Astrocyte (in vitro differentiated cells and primary cell): Measurements from ENCODE around the gene GPR37L1. TPM values are rescaled to one million over a fixed set of nuclear protein-coding genes. Genes with fewer than 3 reads are reported as not detected.

Experiments used
- DNase-seq: peaks from one replicate; pipeline ENCODE4 v3.0.0-alpha.2; 2010; ENCODE audit warnings: low read depth
- FAIRE-seq: peaks from 2 replicates; lab custom pipeline; 2011; peaks lifted over from hg19 to GRCh38; lab: Jason Lieb, UNC
- H2AFZ ChIP-seq: 2 replicates; pipeline ENCODE4 v1.6.0; 2012; ENCODE audit warnings: low read depth, low read length, inconsistent platforms
- H3K27ac ChIP-seq: 2 replicates; pipeline ENCODE4 v1.5.1; 2011; ENCODE audit warnings: low read depth, low read length, inconsistent platforms
- H3K27me3 ChIP-seq: 2 replicates; pipeline ENCODE4 v1.6.0; 2011; ENCODE audit warnings: low read length, inconsistent platforms; ENCODE audit not compliant: insufficient read depth
- H3K36me3 ChIP-seq: 2 replicates; pipeline ENCODE4 v1.5.1; 2011; ENCODE audit warnings: low read length, inconsistent platforms; ENCODE audit not compliant: insufficient read depth
- H3K4me1 ChIP-seq: 2 replicates; pipeline ENCODE4 v1.5.1; 2011; ENCODE audit warnings: low read length, inconsistent platforms; ENCODE audit not compliant: insufficient read depth
- H3K4me2 ChIP-seq: 2 replicates; pipeline ENCODE4 v1.6.0; 2012; ENCODE audit warnings: low read length, inconsistent platforms
- H3K4me3 ChIP-seq: 2 replicates; pipeline ENCODE4 v1.5.1; 2011; ENCODE audit warnings: low read depth, mild to moderate bottlenecking, low read length, inconsistent platforms; ENCODE audit not compliant: insufficient read depth
- H3K79me2 ChIP-seq: 2 replicates; pipeline ENCODE4 v1.6.0; 2012; ENCODE audit warnings: mild to moderate bottlenecking, low read length, inconsistent platforms; ENCODE audit not compliant: insufficient read depth
- H3K9ac ChIP-seq: 2 replicates; pipeline ENCODE4 v1.6.0; 2012; ENCODE audit warnings: mild to moderate bottlenecking, low read length, inconsistent platforms
- H3K9me3 ChIP-seq: 2 replicates; pipeline ENCODE4 v1.5.1; 2012; ENCODE audit warnings: low read depth, mild to moderate bottlenecking, low read length, inconsistent platforms; ENCODE audit not compliant: insufficient read depth
- H4K20me1 ChIP-seq: 2 replicates; pipeline ENCODE4 v1.6.0; 2012; ENCODE audit warnings: low read length, inconsistent platforms; ENCODE audit not compliant: insufficient read depth
- H3K27ac Mint-ChIP-seq: one replicate; pipeline ENCODE4 v1.8.0; 2021; ENCODE audit warnings: mild to moderate bottlenecking, mixed read lengths; ENCODE audit not compliant: unreplicated experiment
- H3K27me3 Mint-ChIP-seq: one replicate; pipeline ENCODE4 v1.8.0; 2021; ENCODE audit warnings: low read depth, mixed read lengths; ENCODE audit not compliant: unreplicated experiment
- H3K36me3 Mint-ChIP-seq: one replicate; pipeline ENCODE4 v1.8.0; 2021; ENCODE audit warnings: low read depth, mixed read lengths; ENCODE audit not compliant: unreplicated experiment
- H3K4me1 Mint-ChIP-seq: one replicate; pipeline ENCODE4 v1.8.0; 2021; ENCODE audit warnings: low read depth, mixed read lengths; ENCODE audit not compliant: unreplicated experiment
- H3K4me3 Mint-ChIP-seq: one replicate; pipeline ENCODE4 v1.8.0; 2021; ENCODE audit warnings: mild to moderate bottlenecking, moderate library complexity, mixed read lengths; ENCODE audit not compliant: unreplicated experiment
- H3K9me3 Mint-ChIP-seq: one replicate; pipeline ENCODE4 v1.8.0; 2021; ENCODE audit warnings: mild to moderate bottlenecking, mixed read lengths; ENCODE audit not compliant: unreplicated experiment
- EZH2 ChIP-seq: IDR thresholded peaks from 2 replicates; pipeline ENCODE4 v1.6.1; 2012; ENCODE audit warnings: mild to moderate bottlenecking, low read length, inconsistent platforms; ENCODE audit not compliant: insufficient read depth
- total RNA-seq: library from RNA; stranded (reverse); gene quantifications from 2 replicates; pipeline ENCODE4 v1.2.1, GENCODE V29; 2021
- TF ChIP-seq, protein P1 (sequence below): IDR thresholded peaks from 2 replicates; pipeline ENCODE4 v1.5.1; 2011; ENCODE audit warnings: low read depth, mild to moderate bottlenecking, inconsistent platforms, low read length, moderate library complexity; ENCODE audit not compliant: insufficient read depth

GPR37L1 gene
- total RNA-seq, 1 donor from 2014 or later = not detected

DNA sequence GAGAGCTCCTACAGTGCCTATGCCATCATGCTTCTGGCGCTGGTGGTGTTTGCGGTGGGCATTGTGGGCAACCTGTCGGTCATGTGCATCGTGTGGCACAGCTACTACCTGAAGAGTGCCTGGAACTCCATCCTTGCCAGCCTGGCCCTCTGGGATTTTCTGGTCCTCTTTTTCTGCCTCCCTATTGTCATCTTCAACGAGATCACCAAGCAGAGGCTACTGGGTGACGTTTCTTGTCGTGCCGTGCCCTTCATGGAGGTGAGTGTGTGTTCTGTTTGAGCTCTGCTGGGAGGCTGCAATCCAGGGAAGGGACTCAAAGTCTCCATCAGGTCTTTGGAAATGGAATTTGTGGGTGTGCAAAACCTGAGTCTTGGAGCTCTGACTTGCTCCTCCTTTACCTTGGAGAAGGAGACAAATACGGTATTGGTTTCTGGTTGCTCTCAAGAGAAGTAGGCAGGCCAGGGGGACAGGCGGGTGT lies 658 bp downstream of the GPR37L1 start:
- H3K36me3 Mint-ChIP-seq = no peaks in the 10 kb centered on the region
- peaks cover 6% of the 10 kb centered on the region for H3K4me1 Mint-ChIP-seq
- H3K9me3 ChIP-seq = no peaks in the 10 kb centered on the region
- no peak overlapping the region for H3K4me3 ChIP-seq
- no peak overlapping the region for H3K27ac Mint-ChIP-seq
- no peak overlapping the region for H3K4me2 ChIP-seq
- FAIRE-seq (no peak), DNase-seq (no peak)
- H2AFZ ChIP-seq = no peak overlapping the region
- no peaks in the 10 kb centered on the region for H3K79me2 ChIP-seq
- no peaks in the 10 kb centered on the region for H3K36me3 ChIP-seq
- no peak overlapping the region for H3K27ac ChIP-seq
- no peak overlapping the region for H3K4me3 Mint-ChIP-seq
- peaks cover 7% of the 10 kb centered on the region for H3K27me3 ChIP-seq
- no peak overlapping the region for H3K9ac ChIP-seq
- peaks cover 30% of the 10 kb centered on the region for H3K27me3 Mint-ChIP-seq
- H3K4me1 ChIP-seq = no peaks in the 10 kb centered on the region
- H4K20me1 ChIP-seq = no peaks in the 10 kb centered on the region
- TF ChIP-seq, protein P1, sequence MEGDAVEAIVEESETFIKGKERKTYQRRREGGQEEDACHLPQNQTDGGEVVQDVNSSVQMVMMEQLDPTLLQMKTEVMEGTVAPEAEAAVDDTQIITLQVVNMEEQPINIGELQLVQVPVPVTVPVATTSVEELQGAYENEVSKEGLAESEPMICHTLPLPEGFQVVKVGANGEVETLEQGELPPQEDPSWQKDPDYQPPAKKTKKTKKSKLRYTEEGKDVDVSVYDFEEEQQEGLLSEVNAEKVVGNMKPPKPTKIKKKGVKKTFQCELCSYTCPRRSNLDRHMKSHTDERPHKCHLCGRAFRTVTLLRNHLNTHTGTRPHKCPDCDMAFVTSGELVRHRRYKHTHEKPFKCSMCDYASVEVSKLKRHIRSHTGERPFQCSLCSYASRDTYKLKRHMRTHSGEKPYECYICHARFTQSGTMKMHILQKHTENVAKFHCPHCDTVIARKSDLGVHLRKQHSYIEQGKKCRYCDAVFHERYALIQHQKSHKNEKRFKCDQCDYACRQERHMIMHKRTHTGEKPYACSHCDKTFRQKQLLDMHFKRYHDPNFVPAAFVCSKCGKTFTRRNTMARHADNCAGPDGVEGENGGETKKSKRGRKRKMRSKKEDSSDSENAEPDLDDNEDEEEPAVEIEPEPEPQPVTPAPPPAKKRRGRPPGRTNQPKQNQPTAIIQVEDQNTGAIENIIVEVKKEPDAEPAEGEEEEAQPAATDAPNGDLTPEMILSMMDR = no peak
- no peak for TF ChIP-seq EZH2
- H3K9me3 Mint-ChIP-seq = peaks cover 2% of the 10 kb centered on the region

DNA sequence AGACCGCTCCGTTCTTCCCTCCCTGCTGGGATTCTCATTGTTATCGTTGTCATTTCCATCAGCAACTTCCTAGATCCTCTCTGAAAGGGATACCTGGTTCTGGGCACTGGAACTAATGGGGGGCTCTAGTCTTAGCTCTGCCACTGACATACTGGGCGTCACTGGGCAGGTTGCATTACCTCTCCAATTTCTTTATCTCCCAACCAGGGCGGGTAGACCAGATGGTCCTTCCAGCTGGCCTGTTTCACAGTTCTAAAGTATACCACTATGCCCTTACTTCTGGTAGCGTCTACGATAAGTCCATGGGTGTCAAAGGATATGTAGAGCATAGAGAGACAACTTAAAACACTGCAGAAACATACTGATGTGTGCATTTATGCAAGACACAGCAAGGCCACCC lies 1.4 kb downstream of the GPR37L1 start:
- peaks cover 30% of the 10 kb centered on the region for H3K27me3 Mint-ChIP-seq
- Histone ChIP-seq H2AFZ (no peak overlapping the region), H3K27me3 (peaks cover 7% of the 10 kb centered on the region), H4K20me1 (no peaks in the 10 kb centered on the region), H3K4me1 (no peaks in the 10 kb centered on the region), H3K4me3 (no peak overlapping the region), H3K9ac (no peak overlapping the region), H3K4me2 (no peak overlapping the region), H3K27ac (no peak overlapping the region), H3K9me3 (no peaks in the 10 kb centered on the region), H3K79me2 (no peaks in the 10 kb centered on the region), H3K36me3 (no peaks in the 10 kb centered on the region)
- H3K36me3 Mint-ChIP-seq = no peaks in the 10 kb centered on the region
- DNase-seq = no peak
- no peak overlapping the region for H3K27ac Mint-ChIP-seq
- H3K9me3 Mint-ChIP-seq = peaks cover 2% of the 10 kb centered on the region
- TF ChIP-seq, protein P1 = no peak
- TF ChIP-seq EZH2 = no peak
- no peak overlapping the region for H3K4me3 Mint-ChIP-seq
- no peak for FAIRE-seq
- peaks cover 6% of the 10 kb centered on the region for H3K4me1 Mint-ChIP-seq

DNA sequence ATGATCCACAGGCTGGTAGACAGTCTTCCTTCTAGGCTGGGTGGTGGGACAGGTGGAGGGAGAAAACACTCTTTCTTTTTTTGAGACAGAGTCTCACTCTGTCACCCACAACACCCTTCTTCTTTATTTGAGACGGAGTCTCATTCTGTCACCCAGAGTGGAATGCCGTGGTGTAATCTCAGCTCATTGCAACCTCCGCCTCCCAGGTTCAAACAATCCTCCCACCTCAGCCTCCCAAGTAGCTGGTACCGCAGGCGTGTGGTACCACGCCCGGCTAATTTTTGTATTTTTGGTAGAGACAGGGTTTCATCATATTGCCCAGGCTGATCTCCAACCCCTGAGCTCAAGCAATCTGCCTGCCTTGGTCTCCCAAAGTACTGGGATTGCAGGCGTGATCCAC lies 2.9 kb downstream of the GPR37L1 start:
- peaks cover 2% of the 10 kb centered on the region for H3K4me1 ChIP-seq
- H3K4me2 ChIP-seq = no peak overlapping the region
- TF ChIP-seq, protein P1 = no peak
- TF ChIP-seq EZH2 = no peak
- no peak overlapping the region for H3K27ac ChIP-seq
- H3K4me3 Mint-ChIP-seq = no peak overlapping the region
- H3K36me3 Mint-ChIP-seq = no peaks in the 10 kb centered on the region
- no peak overlapping the region for H2AFZ ChIP-seq
- no peaks in the 10 kb centered on the region for H4K20me1 ChIP-seq
- peaks cover 7% of the 10 kb centered on the region for H3K27me3 ChIP-seq
- no peak overlapping the region for H3K27ac Mint-ChIP-seq
- peaks cover 6% of the 10 kb centered on the region for H3K4me1 Mint-ChIP-seq
- peaks cover 2% of the 10 kb centered on the region for H3K9me3 Mint-ChIP-seq
- H3K36me3 ChIP-seq = no peaks in the 10 kb centered on the region
- no peak overlapping the region for H3K9ac ChIP-seq
- FAIRE-seq (no peak), DNase-seq (no peak)
- H3K79me2 ChIP-seq = no peaks in the 10 kb centered on the region
- peaks cover 33% of the 10 kb centered on the region for H3K27me3 Mint-ChIP-seq
- H3K9me3 ChIP-seq = no peaks in the 10 kb centered on the region
- H3K4me3 ChIP-seq = no peak overlapping the region
